ENCODE measurements around the gene KCNQ5. TPM values are rescaled to one million over a fixed set of nuclear protein-coding genes. Genes with fewer than 3 reads are reported as not detected.

KCNQ5 gene
- total RNA-seq, 1 experiment from 2014 or later = 9.4 TPM

- DNase-seq (ENCODE audit: low read depth, low spot score) = no peak
- no peak for TF ChIP-seq SIN3A (IDR thresholded peaks at IDR 0.05; ENCODE audit: borderline replicate concordance, insufficient read depth, low read depth, low read length)
- ATAC-seq = no peak
- intact Hi-C loops (cut with micrococcal nuclease; ENCODE audit: unreplicated experiment) (no loop called here), in situ Hi-C loops (cut with HindIII; ENCODE audit: low pct_unique_long_range_greater_than_20kb, low sequenced_read_pairs) (no loop called here)
- no TSS peak for BruUV-seq (replicated peaks)
- H3K36me3 ChIP-seq (ENCODE audit: control insufficient read depth, insufficient read depth, low read length) = no peaks in the 10 kb centered on the region
- H3K27ac ChIP-seq (ENCODE audit: low read length) = no peak overlapping the region
- H3K4me1 ChIP-seq (ENCODE audit: control insufficient read depth, insufficient read depth, low read length) = no peaks in the 10 kb centered on the region
- no peak overlapping the region for H3K4me3 ChIP-seq (ENCODE audit: low read depth in 2 of 2, low read length in 2 of 2)
- POLR2A ChIA-PET = no interaction called here
- no peaks in the 10 kb centered on the region for H3K27me3 ChIP-seq (ENCODE audit: control insufficient read depth, insufficient read depth, low read length)
- CTCF ChIA-PET = no interaction called here
- H3K9me3 ChIP-seq (ENCODE audit: control insufficient read depth, insufficient read depth, low read depth, low read length) = no peaks in the 10 kb centered on the region
Observed at GRCh38 chr6:72913797-72914196, 291.9 kb downstream of the KCNQ5 start.

- in situ Hi-C loops (cut with HindIII; ENCODE audit: low pct_unique_long_range_greater_than_20kb, low sequenced_read_pairs) = no loop called here
- TF ChIP-seq CTCF (IDR thresholded peaks at IDR 0.05) = no peak
- TF ChIP-seq TCF7L2 (IDR thresholded peaks at IDR 0.05; ENCODE audit: low read depth, low read length) = no peak
- TF ChIP-seq REST (IDR thresholded peaks at IDR 0.05; ENCODE audit: insufficient read depth in 1 of 2, low read depth in 2 of 2, low read length in 1 of 2) = no peak
- no peak for TF ChIP-seq SIN3A (IDR thresholded peaks at IDR 0.05; ENCODE audit: borderline replicate concordance, insufficient read depth, low read depth, low read length)
- no peak for TF ChIP-seq POLR2AphosphoS5 (IDR thresholded peaks at IDR 0.05; ENCODE audit: low read depth, low read length)
- intact Hi-C loops (cut with micrococcal nuclease; ENCODE audit: unreplicated experiment) = no loop called here
- ATAC-seq = no peak
- no peak overlapping the region for H3K4me3 ChIP-seq (ENCODE audit: low read depth in 2 of 2, low read length in 2 of 2)
- no TSS peak for BruUV-seq (replicated peaks)
- H3K36me3 ChIP-seq (ENCODE audit: control insufficient read depth, insufficient read depth, low read length) = no peaks in the 10 kb centered on the region
- H3K27me3 ChIP-seq (ENCODE audit: control insufficient read depth, insufficient read depth, low read length) = no peaks in the 10 kb centered on the region
- ChIA-PET CTCF (no interaction called here), POLR2A (no interaction called here)
- DNase-seq (ENCODE audit: low read depth, low spot score) = no peak
- H3K9me3 ChIP-seq (ENCODE audit: control insufficient read depth, insufficient read depth, low read depth, low read length) = no peaks in the 10 kb centered on the region
- no peak overlapping the region for H3K27ac ChIP-seq (ENCODE audit: low read length)
- no peaks in the 10 kb centered on the region for H3K4me1 ChIP-seq (ENCODE audit: control insufficient read depth, insufficient read depth, low read length)
Observed at GRCh38 chr6:72916298-72916697, 294.4 kb downstream of the KCNQ5 start.

- intact Hi-C loops (cut with micrococcal nuclease; ENCODE audit: unreplicated experiment) (no loop called here), in situ Hi-C loops (cut with HindIII; ENCODE audit: low pct_unique_long_range_greater_than_20kb, low sequenced_read_pairs) (no loop called here)
- TF ChIP-seq SIN3A (IDR thresholded peaks at IDR 0.05; ENCODE audit: borderline replicate concordance, insufficient read depth, low read depth, low read length) (no peak), POLR2AphosphoS5 (IDR thresholded peaks at IDR 0.05; ENCODE audit: low read depth, low read length) (no peak), REST (IDR thresholded peaks at IDR 0.05; ENCODE audit: insufficient read depth in 1 of 2, low read depth in 2 of 2, low read length in 1 of 2) (no peak)
- DNase-seq (ENCODE audit: low read depth, low spot score) = no peak
- Histone ChIP-seq H3K27ac (ENCODE audit: low read length) (no peak overlapping the region), H3K27me3 (ENCODE audit: control insufficient read depth, insufficient read depth, low read length) (no peaks in the 10 kb centered on the region), H3K4me1 (ENCODE audit: control insufficient read depth, insufficient read depth, low read length) (no peaks in the 10 kb centered on the region), H3K36me3 (ENCODE audit: control insufficient read depth, insufficient read depth, low read length) (no peaks in the 10 kb centered on the region), H3K4me3 (ENCODE audit: low read depth in 2 of 2, low read length in 2 of 2) (no peak overlapping the region), H3K9me3 (ENCODE audit: control insufficient read depth, insufficient read depth, low read depth, low read length) (no peaks in the 10 kb centered on the region)
- no TSS peak for BruUV-seq (replicated peaks)
- POLR2A ChIA-PET = no interaction called here
- ATAC-seq = no peak
- CTCF ChIA-PET = no interaction called here
Observed at GRCh38 chr6:72916906-72917305, 295.0 kb downstream of the KCNQ5 start.

Data from Panc1 (cell line).